ENCODE measurements around the gene PLCXD1. TPM values are rescaled to one million over a fixed set of nuclear protein-coding genes. Genes with fewer than 3 reads are reported as not detected.

Gene PLCXD1
- total RNA-seq, 1 experiment from 2014 or later: 49.4 TPM

GRCh38 chrX:331151-331824 lies 50.1 kb downstream of the PLCXD1 start:
- no peak overlapping the region for H2AFZ ChIP-seq (ENCODE audit: low read length)
- H3K4me1 ChIP-seq (ENCODE audit: low read length): no peaks in the 10 kb centered on the region
- H3K9me2 ChIP-seq (replicated peaks; ENCODE audit: insufficient read depth, low read length): no peaks in the 10 kb centered on the region
- H3K4me2 ChIP-seq (ENCODE audit: low read depth, low read length, poor library complexity, severe bottlenecking): no peak overlapping the region
- H3K4me3 ChIP-seq (ENCODE audit: low read length): no peak overlapping the region
- no peaks in the 10 kb centered on the region for H3K27me3 ChIP-seq (ENCODE audit: low read length)
- H4K20me1 ChIP-seq (ENCODE audit: insufficient read depth, low read depth, low read length): no peaks in the 10 kb centered on the region
- no peaks in the 10 kb centered on the region for H3K9me3 ChIP-seq (ENCODE audit: low read length)
- no peaks in the 10 kb centered on the region for H3K79me2 ChIP-seq (ENCODE audit: low read length)
- no peak overlapping the region for H3K9ac ChIP-seq (ENCODE audit: low read length)
- peaks cover 3% of the 10 kb centered on the region; the same call in 1 of the 2 replicates for H3K36me3 ChIP-seq (ENCODE audit: insufficient read depth, low read length)
- DNase-seq: no peak
- no peak overlapping the region for H3K27ac ChIP-seq (ENCODE audit: low read length)

- Histone ChIP-seq H4K20me1 (ENCODE audit: insufficient read depth, low read depth, low read length) (no peaks in the 10 kb centered on the region), H3K27me3 (ENCODE audit: low read length) (no peaks in the 10 kb centered on the region), H3K4me1 (ENCODE audit: low read length) (no peaks in the 10 kb centered on the region), H3K36me3 (ENCODE audit: insufficient read depth, low read length) (peaks cover 3% of the 10 kb centered on the region; the same call in 1 of the 2 replicates), H3K4me2 (ENCODE audit: low read depth, low read length, poor library complexity, severe bottlenecking) (no peak overlapping the region), H3K79me2 (ENCODE audit: low read length) (no peaks in the 10 kb centered on the region), H3K27ac (ENCODE audit: low read length) (no peak overlapping the region), H3K9ac (ENCODE audit: low read length) (no peak overlapping the region), H3K9me3 (ENCODE audit: low read length) (no peaks in the 10 kb centered on the region), H2AFZ (ENCODE audit: low read length) (no peak overlapping the region), H3K4me3 (ENCODE audit: low read length) (no peak overlapping the region), H3K9me2 (replicated peaks; ENCODE audit: insufficient read depth, low read length) (no peaks in the 10 kb centered on the region)
- DNase-seq: no peak
Measured at GRCh38 chrX:331825-332495, 50.8 kb downstream of the PLCXD1 start.

GRCh38 chrX:332496-332860 lies 51.3 kb downstream of the PLCXD1 start:
- Histone ChIP-seq H3K4me2 (ENCODE audit: low read depth, low read length, poor library complexity, severe bottlenecking) (no peak overlapping the region), H3K27ac (ENCODE audit: low read length) (no peak overlapping the region), H3K27me3 (ENCODE audit: low read length) (no peaks in the 10 kb centered on the region), H3K79me2 (ENCODE audit: low read length) (no peaks in the 10 kb centered on the region), H3K9me3 (ENCODE audit: low read length) (no peaks in the 10 kb centered on the region), H3K4me3 (ENCODE audit: low read length) (no peak overlapping the region), H4K20me1 (ENCODE audit: insufficient read depth, low read depth, low read length) (no peaks in the 10 kb centered on the region), H3K9me2 (replicated peaks; ENCODE audit: insufficient read depth, low read length) (no peaks in the 10 kb centered on the region), H3K36me3 (ENCODE audit: insufficient read depth, low read length) (peaks cover 3% of the 10 kb centered on the region; the same call in 1 of the 2 replicates), H3K4me1 (ENCODE audit: low read length) (no peaks in the 10 kb centered on the region), H2AFZ (ENCODE audit: low read length) (no peak overlapping the region), H3K9ac (ENCODE audit: low read length) (no peak overlapping the region)
- DNase-seq: no peak

- no peak overlapping the region for H3K27ac ChIP-seq (ENCODE audit: low read length)
- no peaks in the 10 kb centered on the region for H3K79me2 ChIP-seq (ENCODE audit: low read length)
- no peaks in the 10 kb centered on the region for H3K9me3 ChIP-seq (ENCODE audit: low read length)
- no peaks in the 10 kb centered on the region for H3K27me3 ChIP-seq (ENCODE audit: low read length)
- H3K36me3 ChIP-seq (ENCODE audit: insufficient read depth, low read length): peaks cover 3% of the 10 kb centered on the region; the same call in 1 of the 2 replicates
- H3K9me2 ChIP-seq (replicated peaks; ENCODE audit: insufficient read depth, low read length): no peaks in the 10 kb centered on the region
- DNase-seq: no peak
- no peaks in the 10 kb centered on the region for H4K20me1 ChIP-seq (ENCODE audit: insufficient read depth, low read depth, low read length)
- H3K4me2 ChIP-seq (ENCODE audit: low read depth, low read length, poor library complexity, severe bottlenecking): no peak overlapping the region
- no peak overlapping the region for H3K4me3 ChIP-seq (ENCODE audit: low read length)
- H3K4me1 ChIP-seq (ENCODE audit: low read length): no peaks in the 10 kb centered on the region
- H3K9ac ChIP-seq (ENCODE audit: low read length): no peak overlapping the region
- H2AFZ ChIP-seq (ENCODE audit: low read length): no peak overlapping the region
Measured at GRCh38 chrX:332916-333610, 51.9 kb downstream of the PLCXD1 start.

- H3K9me2 ChIP-seq (replicated peaks; ENCODE audit: insufficient read depth, low read length): no peaks in the 10 kb centered on the region
- DNase-seq: no peak
- no peak overlapping the region for H3K4me2 ChIP-seq (ENCODE audit: low read depth, low read length, poor library complexity, severe bottlenecking)
Measured at GRCh38 chrX:333611-334311, 52.6 kb downstream of the PLCXD1 start.

GRCh38 chrX:334331-334891 lies 53.2 kb downstream of the PLCXD1 start:
- Histone ChIP-seq H3K4me2 (ENCODE audit: low read depth, low read length, poor library complexity, severe bottlenecking) (no peak overlapping the region), H3K9me2 (replicated peaks; ENCODE audit: insufficient read depth, low read length) (no peaks in the 10 kb centered on the region), H3K79me2 (ENCODE audit: low read length) (no peaks in the 10 kb centered on the region), H3K27ac (ENCODE audit: low read length) (no peak overlapping the region), H3K27me3 (ENCODE audit: low read length) (no peaks in the 10 kb centered on the region), H4K20me1 (ENCODE audit: insufficient read depth, low read depth, low read length) (no peaks in the 10 kb centered on the region), H3K4me3 (ENCODE audit: low read length) (no peak overlapping the region), H2AFZ (ENCODE audit: low read length) (no peak overlapping the region), H3K9me3 (ENCODE audit: low read length) (no peaks in the 10 kb centered on the region), H3K36me3 (ENCODE audit: insufficient read depth, low read length) (peaks cover 6% of the 10 kb centered on the region; the same call in 1 of the 2 replicates), H3K9ac (ENCODE audit: low read length) (no peak overlapping the region), H3K4me1 (ENCODE audit: low read length) (no peaks in the 10 kb centered on the region)
- DNase-seq: no peak

More at GRCh38 chrX:333611-334311, 52.6 kb downstream of the PLCXD1 start:
- no peaks in the 10 kb centered on the region for H3K79me2 ChIP-seq (ENCODE audit: low read length)
- H3K9ac ChIP-seq (ENCODE audit: low read length): no peak overlapping the region
- peaks cover 4% of the 10 kb centered on the region; the same call in 1 of the 2 replicates for H3K36me3 ChIP-seq (ENCODE audit: insufficient read depth, low read length)
- H3K4me3 ChIP-seq (ENCODE audit: low read length): no peak overlapping the region
- H3K27me3 ChIP-seq (ENCODE audit: low read length): no peaks in the 10 kb centered on the region
- H3K9me3 ChIP-seq (ENCODE audit: low read length): no peaks in the 10 kb centered on the region
- H4K20me1 ChIP-seq (ENCODE audit: insufficient read depth, low read depth, low read length): no peaks in the 10 kb centered on the region
- no peak overlapping the region for H3K27ac ChIP-seq (ENCODE audit: low read length)
- no peaks in the 10 kb centered on the region for H3K4me1 ChIP-seq (ENCODE audit: low read length)
- no peak overlapping the region for H2AFZ ChIP-seq (ENCODE audit: low read length)

- no peak overlapping the region for H3K4me3 ChIP-seq (ENCODE audit: low read length)
- no peak overlapping the region for H3K4me2 ChIP-seq (ENCODE audit: low read depth, low read length, poor library complexity, severe bottlenecking)
- no peaks in the 10 kb centered on the region for H4K20me1 ChIP-seq (ENCODE audit: insufficient read depth, low read depth, low read length)
- no peak overlapping the region for H3K27ac ChIP-seq (ENCODE audit: low read length)
- no peaks in the 10 kb centered on the region for H3K79me2 ChIP-seq (ENCODE audit: low read length)
- no peak for DNase-seq
- no peaks in the 10 kb centered on the region for H3K4me1 ChIP-seq (ENCODE audit: low read length)
- H3K9me3 ChIP-seq (ENCODE audit: low read length): no peaks in the 10 kb centered on the region
- H2AFZ ChIP-seq (ENCODE audit: low read length): no peak overlapping the region
- H3K27me3 ChIP-seq (ENCODE audit: low read length): no peaks in the 10 kb centered on the region
- H3K9ac ChIP-seq (ENCODE audit: low read length): no peak overlapping the region
- H3K36me3 ChIP-seq (ENCODE audit: insufficient read depth, low read length): peaks cover 6% of the 10 kb centered on the region; the same call in 1 of the 2 replicates
- no peaks in the 10 kb centered on the region for H3K9me2 ChIP-seq (replicated peaks; ENCODE audit: insufficient read depth, low read length)
Measured at GRCh38 chrX:334971-335757, 54.0 kb downstream of the PLCXD1 start.

All from Karpas-422 (cell line).